ENCODE measurements around the gene P2RX2.
"Not testable (repeated sequence)": the region's sequence is repeated elsewhere in the genome, so short reads cannot be mapped to it uniquely, and the experiment has no call there.

The P2RX2 gene

GRCh38 chr12:132583736-132584135 lies 34.8 kb upstream of the P2RX2 start:
- DNase-seq (ENCODE audit: low spot score): no peak

DNA sequence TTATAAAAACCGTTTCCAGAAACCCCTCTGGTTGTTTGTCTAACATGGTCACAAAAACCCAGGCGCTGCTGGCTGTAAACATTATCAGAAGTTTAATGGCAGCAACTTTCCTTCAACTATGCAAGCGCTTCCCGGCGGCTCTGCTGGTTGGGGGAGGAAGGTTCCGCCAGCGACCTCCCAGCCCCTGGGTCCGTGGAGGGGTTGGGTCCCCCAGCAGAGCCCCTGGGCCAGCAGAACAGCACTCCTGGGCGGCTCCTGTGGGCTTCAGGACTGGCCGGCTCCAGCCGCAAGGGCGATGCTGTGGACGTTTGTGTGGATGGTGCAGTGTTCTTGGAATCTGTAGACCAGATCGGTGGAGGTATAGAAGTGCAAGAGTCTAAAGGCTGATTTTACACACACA lies 34.1 kb upstream of the P2RX2 start:
- no peak for DNase-seq (ENCODE audit: low spot score)

- DNase-seq (ENCODE audit: low spot score): no peak
Observed at GRCh38 chr12:132585177-132585576, 33.4 kb upstream of the P2RX2 start.

- no peak for DNase-seq (ENCODE audit: low spot score)
Observed at GRCh38 chr12:132586929-132587328, 31.6 kb upstream of the P2RX2 start.

GRCh38 chr12:132587781-132588180 lies 30.8 kb upstream of the P2RX2 start:
- DNase-seq (ENCODE audit: low spot score): no peak

- no peak for DNase-seq (ENCODE audit: low spot score)
Observed at GRCh38 chr12:132588319-132588718, 30.3 kb upstream of the P2RX2 start.

DNA sequence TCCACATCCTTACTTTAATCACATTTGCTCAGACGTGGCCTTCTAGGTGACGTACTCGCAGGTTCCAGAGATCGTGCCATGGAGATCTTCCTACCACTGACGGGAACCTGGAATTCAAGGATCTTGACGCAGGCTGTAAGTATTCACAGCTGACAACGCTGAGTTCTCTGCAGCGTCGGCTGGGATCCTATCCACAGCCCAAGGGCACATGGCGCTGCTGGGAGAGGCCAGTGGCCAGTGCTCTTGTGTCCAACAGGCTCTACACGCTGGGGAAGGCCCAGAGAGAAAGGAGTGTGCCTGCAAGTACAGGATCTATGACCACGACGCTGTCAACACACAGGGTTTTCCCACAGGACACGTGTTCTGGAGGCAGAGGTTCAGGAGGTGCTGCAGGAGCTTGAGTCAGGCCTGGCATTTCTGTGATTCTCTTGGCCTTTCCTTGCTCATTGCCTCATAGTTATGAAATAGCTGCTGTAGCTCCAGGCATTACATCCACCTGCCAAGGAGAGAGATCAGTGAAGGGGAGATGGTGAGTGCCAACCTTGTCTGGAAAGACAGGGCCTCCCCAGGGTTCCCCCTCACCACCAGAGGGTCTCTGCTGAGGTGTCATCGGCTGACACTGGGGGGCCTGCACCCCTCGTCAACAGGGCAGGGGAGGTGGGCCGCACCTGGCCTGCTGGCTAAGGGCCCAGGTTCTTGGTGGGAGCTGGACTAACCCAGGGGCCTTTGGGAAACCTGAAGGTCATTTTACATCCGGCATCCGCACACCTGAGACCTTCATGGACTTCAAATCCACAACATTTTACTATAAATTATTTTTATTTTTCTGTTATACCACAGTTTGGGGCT lies 29.5 kb upstream of the P2RX2 start:
- DNase-seq (ENCODE audit: low spot score): no peak

DNA sequence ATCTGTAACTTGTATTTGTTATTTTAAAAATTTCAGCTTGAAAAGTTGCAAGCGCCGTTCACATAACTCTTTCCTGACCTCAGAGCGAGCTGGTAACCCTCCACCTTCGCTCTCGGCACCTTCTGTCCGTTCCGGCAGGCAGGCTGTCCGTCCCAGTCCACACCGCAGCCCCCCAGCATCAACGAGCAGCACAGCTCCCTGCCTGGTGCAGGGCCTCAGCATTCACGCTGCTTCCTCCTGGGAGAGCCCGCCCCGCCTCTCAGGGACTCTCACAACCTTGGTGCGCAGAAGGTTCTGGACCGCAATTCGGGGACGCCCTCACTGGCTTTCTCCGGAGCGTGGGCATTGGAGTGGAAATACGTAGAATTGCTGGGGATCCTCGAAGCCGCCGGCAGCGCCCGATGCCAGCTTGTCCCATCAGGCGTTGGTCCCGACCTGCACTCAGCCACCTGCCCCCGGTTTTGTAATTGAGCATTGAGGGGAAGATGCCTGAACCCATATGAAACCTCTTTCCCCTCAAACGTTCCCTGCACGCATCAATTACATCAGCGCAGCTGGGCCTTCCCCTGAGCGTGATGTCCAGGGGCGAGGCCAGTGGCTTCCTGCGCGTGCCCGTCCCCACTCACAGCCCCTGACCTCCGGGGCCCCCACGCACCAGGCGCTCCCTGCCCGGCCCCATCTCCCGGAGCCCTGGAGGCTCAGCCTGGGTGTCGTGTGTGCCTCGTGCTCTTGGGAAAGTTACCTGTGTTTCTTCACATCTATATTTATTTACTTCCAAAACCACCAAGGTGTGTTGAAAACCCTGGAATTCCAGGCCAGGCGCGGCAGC lies 27.3 kb upstream of the P2RX2 start:
- no peak for DNase-seq (ENCODE audit: low spot score)

DNA sequence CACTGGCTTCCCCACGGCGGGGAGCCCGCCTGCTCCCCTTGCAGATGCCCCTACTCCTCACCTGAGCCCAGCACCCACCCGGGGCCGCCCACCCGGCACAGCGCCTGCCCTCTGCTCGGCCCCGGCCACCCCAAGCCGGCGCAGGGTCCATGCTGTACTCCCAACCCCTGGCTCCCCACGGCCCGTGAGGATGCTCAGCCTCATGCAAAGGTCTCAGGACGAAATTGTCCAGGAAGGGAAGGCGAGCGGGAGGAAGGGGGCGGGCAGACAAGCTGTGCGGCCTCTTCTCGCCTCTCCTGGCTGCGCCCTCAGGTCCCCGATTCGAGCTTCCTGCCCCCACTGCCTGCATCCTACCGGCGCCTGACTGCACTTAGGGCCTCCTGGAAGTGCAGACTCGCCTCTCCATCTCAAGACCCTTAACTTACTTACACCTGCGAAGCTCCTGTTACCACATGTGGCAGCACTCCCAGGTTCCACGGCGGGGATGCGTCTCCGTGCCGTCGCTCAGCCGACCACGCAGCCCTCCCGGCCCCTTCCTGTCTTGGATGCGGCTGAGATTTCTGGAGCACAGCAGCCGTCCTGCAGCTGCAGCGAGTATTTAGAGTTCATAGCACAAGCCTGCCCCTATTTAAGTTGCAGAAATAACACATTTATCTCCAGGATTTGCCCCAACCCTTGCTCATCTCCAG lies 26.1 kb upstream of the P2RX2 start:
- DNase-seq (ENCODE audit: low spot score): no peak

GRCh38 chr12:132593071-132593470 lies 25.5 kb upstream of the P2RX2 start:
- DNase-seq (ENCODE audit: low spot score): no peak

DNA sequence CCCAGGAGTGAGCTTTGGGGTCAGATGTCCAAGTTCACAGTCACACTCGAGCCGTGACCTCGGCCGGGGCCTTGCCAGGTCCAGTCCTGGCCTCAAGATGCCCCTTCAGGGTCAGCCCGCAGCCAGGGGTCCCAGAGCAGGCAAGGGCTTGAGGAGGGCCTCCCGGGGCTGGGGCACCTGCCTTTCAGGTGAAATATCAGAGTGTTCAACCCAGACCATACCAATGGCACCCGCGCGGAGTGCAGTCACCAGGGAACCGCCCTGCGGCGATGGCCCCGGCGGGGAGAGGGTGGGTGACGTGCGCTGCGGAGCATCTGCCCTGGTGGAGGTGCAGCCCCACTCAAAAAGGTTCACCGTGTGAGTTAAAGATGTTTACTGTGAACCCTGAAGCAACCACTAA lies 25.1 kb upstream of the P2RX2 start:
- no peak for DNase-seq (ENCODE audit: low spot score)

- peak; percentile 96 for DNase-seq (ENCODE audit: low spot score)
Observed at GRCh38 chr12:132593938-132594358, 24.6 kb upstream of the P2RX2 start.

DNA sequence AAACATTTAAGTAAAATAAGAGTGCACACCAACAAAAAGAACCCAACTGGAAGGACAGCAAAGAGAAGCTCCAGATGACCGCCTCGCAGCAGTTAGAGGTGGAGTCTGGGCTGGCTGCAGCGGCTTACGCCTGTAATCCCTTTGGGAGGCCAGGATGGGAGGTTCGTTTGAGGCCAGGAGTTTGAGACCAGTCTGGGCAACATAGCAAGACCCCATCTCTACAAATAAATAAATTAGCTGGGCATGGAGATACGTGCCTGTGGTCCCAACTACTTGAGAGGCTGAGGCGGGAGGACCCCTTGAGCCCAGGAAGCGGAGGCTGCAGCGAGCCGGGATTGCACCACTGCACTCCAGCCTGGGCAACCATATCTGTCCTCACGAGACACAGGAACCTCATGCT lies 23.4 kb upstream of the P2RX2 start:
- DNase-seq (ENCODE audit: low spot score): no peak

GRCh38 chr12:132596016-132596415 lies 22.6 kb upstream of the P2RX2 start:
- peak; percentile 33 for DNase-seq (ENCODE audit: low spot score)

GRCh38 chr12:132597333-132598316 lies 21.0 kb upstream of the P2RX2 start:
- peak; percentile 47 for DNase-seq (ENCODE audit: low spot score)

- not testable (repeated sequence) for DNase-seq (ENCODE audit: low spot score)
Observed at GRCh38 chr12:132599502-132599901, 19.1 kb upstream of the P2RX2 start.

- peak; percentile 61 for DNase-seq (ENCODE audit: low spot score)
Observed at GRCh38 chr12:132600048-132601032, 18.2 kb upstream of the P2RX2 start.

DNA sequence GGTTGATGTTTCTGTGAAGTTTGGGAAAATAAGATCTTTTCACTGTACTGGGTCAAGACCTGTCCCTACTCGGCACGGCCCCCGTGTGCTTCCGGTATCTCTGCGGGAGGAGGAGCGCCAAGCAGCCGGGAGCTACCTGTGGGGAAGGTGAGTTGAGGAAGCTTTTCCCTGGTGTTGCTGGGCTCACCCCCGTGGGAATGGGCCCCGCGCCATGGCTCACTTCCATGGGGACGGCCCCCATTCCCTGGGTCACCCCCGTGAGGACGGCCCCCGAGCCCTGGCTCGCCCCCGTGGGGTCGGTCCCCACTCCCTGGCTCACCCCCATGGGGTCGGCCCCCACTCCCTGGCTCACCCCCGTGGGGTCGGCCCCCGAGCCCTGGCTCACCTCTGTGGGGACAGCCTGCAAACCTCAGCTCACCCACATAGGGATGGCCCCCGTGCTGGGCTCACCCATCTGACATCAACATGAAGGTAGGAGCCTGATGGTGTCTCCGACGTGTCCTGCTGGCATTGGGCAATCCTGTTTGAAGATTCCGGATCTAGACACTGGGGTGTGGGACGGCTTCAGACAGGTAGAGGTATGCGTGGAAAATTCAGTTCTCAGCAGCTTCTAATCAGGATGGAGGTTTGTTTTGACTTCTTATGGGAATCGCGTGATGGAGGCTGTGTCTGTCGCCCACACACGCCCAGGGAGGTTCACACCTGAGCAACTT lies 17.2 kb upstream of the P2RX2 start:
- DNase-seq (ENCODE audit: low spot score): no peak

GRCh38 chr12:132602572-132603239 lies 15.9 kb upstream of the P2RX2 start:
- no peak for DNase-seq (ENCODE audit: low spot score)
